ENCODE data around the gene VRTN. TPM values are rescaled to one million over a fixed set of nuclear protein-coding genes. Genes with fewer than 3 reads are reported as not detected.

VRTN gene
- total and polyA plus RNA-seq, 9 donors: 0.19 to 0.23 TPM; not detected in 7

DNA sequence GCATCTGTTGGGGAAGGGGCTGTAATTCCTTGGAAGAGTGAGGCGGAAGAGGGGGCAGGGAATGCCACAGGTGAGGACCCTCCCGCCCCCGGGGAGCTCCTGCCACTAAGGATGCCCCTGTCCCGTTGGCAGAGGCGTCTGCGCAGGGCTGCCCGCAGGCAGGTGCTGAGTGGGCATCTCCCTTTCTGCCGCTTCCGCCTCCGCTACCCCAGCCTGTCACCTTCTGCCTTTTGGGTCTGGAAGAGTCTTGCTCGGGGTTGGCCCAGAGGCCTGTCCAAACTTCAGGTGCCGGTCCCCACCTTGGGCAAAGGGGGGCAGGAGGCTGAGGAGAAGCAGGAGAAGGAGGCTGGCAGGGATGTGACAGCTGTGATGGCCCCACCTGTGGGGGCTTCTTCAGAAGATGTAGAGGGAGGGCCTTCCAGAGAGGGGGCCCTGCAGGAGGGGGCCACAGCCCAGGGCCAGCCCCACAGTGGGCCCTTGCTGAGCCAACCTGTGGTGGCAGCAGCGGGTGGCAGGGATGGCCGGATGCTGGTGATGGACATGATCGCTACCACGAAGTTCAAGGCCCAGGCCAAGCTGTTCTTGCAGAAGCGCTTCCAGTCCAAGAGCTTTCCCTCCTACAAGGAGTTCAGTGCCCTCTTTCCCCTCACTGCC lies 10.0 kb downstream of the VRTN start:
- no peak for DNase-seq
- Histone ChIP-seq H3K27ac (no peak overlapping the region), H3K4me3 (no peak overlapping the region), H3K36me3 (no peaks in the 10 kb centered on the region), H3K9me3 (no peaks in the 10 kb centered on the region), H3K4me1 (ENCODE audit: insufficient read depth) (no peaks in the 10 kb centered on the region), H3K27me3 (no peaks in the 10 kb centered on the region)
- WGBS, 3 donors: 83 to 90% (median 86%) methylated on average over 17 of the region's 17 CpGs
- intact Hi-C loops (cut with DNase I): no loop called here
- no peak for TF ChIP-seq POLR2A (IDR thresholded peaks at IDR 0.05)
- TF ChIP-seq, protein P1, sequence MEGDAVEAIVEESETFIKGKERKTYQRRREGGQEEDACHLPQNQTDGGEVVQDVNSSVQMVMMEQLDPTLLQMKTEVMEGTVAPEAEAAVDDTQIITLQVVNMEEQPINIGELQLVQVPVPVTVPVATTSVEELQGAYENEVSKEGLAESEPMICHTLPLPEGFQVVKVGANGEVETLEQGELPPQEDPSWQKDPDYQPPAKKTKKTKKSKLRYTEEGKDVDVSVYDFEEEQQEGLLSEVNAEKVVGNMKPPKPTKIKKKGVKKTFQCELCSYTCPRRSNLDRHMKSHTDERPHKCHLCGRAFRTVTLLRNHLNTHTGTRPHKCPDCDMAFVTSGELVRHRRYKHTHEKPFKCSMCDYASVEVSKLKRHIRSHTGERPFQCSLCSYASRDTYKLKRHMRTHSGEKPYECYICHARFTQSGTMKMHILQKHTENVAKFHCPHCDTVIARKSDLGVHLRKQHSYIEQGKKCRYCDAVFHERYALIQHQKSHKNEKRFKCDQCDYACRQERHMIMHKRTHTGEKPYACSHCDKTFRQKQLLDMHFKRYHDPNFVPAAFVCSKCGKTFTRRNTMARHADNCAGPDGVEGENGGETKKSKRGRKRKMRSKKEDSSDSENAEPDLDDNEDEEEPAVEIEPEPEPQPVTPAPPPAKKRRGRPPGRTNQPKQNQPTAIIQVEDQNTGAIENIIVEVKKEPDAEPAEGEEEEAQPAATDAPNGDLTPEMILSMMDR (IDR thresholded peaks at IDR 0.05): no peak
- no peak for TF ChIP-seq EP300 (IDR thresholded peaks at IDR 0.05)

DNA sequence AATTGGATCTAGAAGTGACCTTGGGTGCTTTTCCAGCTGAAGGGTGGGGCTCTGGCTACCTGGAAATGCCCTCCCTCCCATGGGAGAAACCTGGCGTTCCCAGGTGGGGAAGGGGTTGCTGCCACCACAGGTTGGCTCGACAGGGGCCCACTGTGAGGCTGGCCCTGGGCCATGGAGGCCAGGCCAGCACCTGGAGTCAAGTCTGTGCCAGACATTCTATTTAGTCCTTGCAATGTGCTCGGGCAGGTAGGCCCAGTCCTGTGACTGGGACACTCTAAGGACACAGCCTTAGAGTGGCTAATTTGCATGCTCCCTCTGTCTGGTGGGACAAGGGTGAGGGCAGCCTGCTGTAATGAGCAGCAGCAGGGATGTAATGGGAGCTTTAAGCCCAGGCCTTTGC lies 11.9 kb downstream of the VRTN start:
- Histone ChIP-seq H3K27me3 (no peaks in the 10 kb centered on the region), H3K4me3 (no peak overlapping the region), H3K9me3 (no peaks in the 10 kb centered on the region), H3K27ac (no peak overlapping the region), H3K4me1 (ENCODE audit: insufficient read depth) (no peaks in the 10 kb centered on the region), H3K36me3 (no peaks in the 10 kb centered on the region)
- intact Hi-C loops (cut with DNase I): loop anchor here in 2 of 4 donors (5.0 to 10.0 kb wide), 4 partner anchors 115 to 545 kb away; no protein-coding TSS in a partner anchor
- DNase-seq: no peak
- 64 to 67% (median 66%) methylated on average over 3 of the region's 3 CpGs for WGBS, 3 donors
- TF ChIP-seq POLR2A (IDR thresholded peaks at IDR 0.05) (no peak), EP300 (IDR thresholded peaks at IDR 0.05) (no peak)
- TF ChIP-seq, protein P1 (IDR thresholded peaks at IDR 0.05): no peak

DNA sequence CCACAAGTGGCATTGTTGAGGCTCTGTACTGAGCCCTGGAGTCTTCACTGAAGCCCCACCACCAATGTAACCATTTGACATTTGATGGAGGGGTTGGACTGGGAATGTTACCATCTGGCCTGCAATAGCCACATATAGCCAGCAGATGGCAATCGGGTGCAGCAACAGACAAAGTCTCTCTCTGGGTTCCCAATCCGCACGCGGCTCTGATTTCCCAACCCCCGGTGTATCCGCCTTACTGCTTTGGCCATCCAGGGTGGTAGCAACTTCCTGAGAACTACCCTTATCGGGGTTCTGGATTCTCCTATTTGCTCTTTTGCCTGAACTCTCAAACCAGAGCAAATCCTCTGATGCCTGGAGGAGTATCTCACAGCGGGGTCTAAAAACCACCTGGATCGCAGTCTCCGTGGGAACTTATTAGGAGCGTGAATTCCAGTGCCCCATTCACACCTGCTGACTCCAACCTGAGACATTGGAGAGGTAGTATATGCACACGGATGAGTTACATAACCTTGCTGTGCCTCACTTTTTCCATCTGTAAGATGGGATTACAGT lies 14.2 kb downstream of the VRTN start:
- peak; percentile 73 to 82 (median 76) for DNase-seq
- Histone ChIP-seq H3K4me3 (no peak overlapping the region), H3K9me3 (no peaks in the 10 kb centered on the region), H3K27ac (no peak overlapping the region), H3K36me3 (no peaks in the 10 kb centered on the region), H3K4me1 (ENCODE audit: insufficient read depth) (no peaks in the 10 kb centered on the region), H3K27me3 (no peaks in the 10 kb centered on the region)
- intact Hi-C loops (cut with DNase I): loop anchor here in 2 of 4 donors (5.0 to 10.0 kb wide), 4 partner anchors 112 to 542 kb away; no protein-coding TSS in a partner anchor
- WGBS, 3 donors: 17 to 25% (median 19%) methylated on average over 12 of the region's 12 CpGs
- TF ChIP-seq, protein P1 (IDR thresholded peaks at IDR 0.05): peak; percentile 75 to 84 (median 77)
- no peak for TF ChIP-seq EP300 (IDR thresholded peaks at IDR 0.05)

DNA sequence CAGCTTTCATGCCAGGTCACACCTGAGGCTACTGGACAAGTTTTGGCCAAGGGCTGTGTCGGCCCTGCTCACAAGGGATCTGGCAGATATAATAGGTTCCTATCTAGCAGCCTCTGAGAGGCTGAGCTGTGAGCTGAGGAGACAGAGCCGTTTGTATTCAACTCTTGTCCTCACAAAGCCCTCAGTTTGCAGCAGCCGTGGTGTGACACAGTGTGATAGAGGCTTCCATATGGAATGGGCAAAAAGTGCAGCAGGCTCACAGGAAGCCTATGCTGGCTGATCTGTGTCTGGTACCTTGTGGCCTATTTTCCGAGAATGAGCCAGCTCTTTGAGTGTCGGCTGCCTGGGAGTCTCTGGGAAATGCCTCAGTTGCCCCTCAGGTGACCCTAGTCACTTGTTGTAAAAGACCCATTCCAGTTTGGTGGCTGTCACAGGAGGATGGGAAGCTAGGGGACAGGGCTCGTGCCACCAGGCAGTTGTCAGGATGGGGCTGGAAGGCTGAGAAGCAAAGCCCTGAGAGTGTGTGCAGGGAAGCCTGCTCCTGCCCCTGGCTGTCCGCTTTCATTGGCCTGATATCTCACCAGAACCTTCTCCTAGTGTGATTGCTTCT lies 16.1 kb downstream of the VRTN start:
- intact Hi-C loops (cut with DNase I): loop anchor here in 2 of 4 donors (5.0 to 10.0 kb wide), 4 partner anchors 110 to 540 kb away; no protein-coding TSS in a partner anchor
- Histone ChIP-seq H3K9me3 (no peaks in the 10 kb centered on the region), H3K36me3 (no peaks in the 10 kb centered on the region), H3K27ac (no peak overlapping the region), H3K27me3 (no peaks in the 10 kb centered on the region), H3K4me3 (no peak overlapping the region), H3K4me1 (ENCODE audit: insufficient read depth) (no peaks in the 10 kb centered on the region)
- TF ChIP-seq, protein P1 (IDR thresholded peaks at IDR 0.05): no peak
- no peak for TF ChIP-seq EP300 (IDR thresholded peaks at IDR 0.05)
- TF ChIP-seq POLR2A (IDR thresholded peaks at IDR 0.05): no peak
- DNase-seq: no peak
- WGBS, 3 donors: 70 to 72% (median 70%) methylated on average over 7 of the region's 7 CpGs

All from ovary (tissue), 9 donors.